HepG2 (cell line): Measurements from ENCODE around the gene NADK2. TPM values are rescaled to one million over a fixed set of nuclear protein-coding genes. Genes with fewer than 3 reads are reported as not detected.
A peak's percentile ranks its signal among the peaks of the same experiment; 100 is the strongest.

Source experiments
- BCLAF1 ChIP-seq: fragments of 450-650 bp; IDR thresholded peaks from 2 replicates; pipeline ENCODE4 v1.6.1; 2017; ENCODE audit warnings: mild to moderate bottlenecking
- CEBPB ChIP-seq: IDR thresholded peaks from 2 replicates; pipeline ENCODE4 v1.6.1; 2011; ENCODE audit warnings: low read depth, low read length, improper control_type of control experiment, borderline replicate concordance
- FOXK2 ChIP-seq: fragments of 450-650 bp; IDR thresholded peaks from 2 replicates; pipeline ENCODE4 v1.6.1; 2016
- HMGA1 ChIP-seq: sonication (generic); formaldehyde crosslinking; conservative IDR thresholded peaks from 2 replicates; pipeline ENCODE4 v1.4.0; 2020; ENCODE audit warnings: missing genetic modification reagents
- KLF16 ChIP-seq, 2 experiments: sonication (generic) in 1 of 2; formaldehyde crosslinking in 1 of 2; IDR thresholded peaks; 2 replicates each; pipeline versions ENCODE4 v1.6.1 to v1.8.0; 2016 to 2023; ENCODE audit warnings: missing genetic modification reagents in 2 of 2, missing compliant biosample characterization in 1 of 2
- NAIF1 ChIP-seq: sonication (generic); formaldehyde crosslinking; IDR thresholded peaks from 2 replicates; pipeline ENCODE4 v1.5.0; 2020; ENCODE audit warnings: mild to moderate bottlenecking, missing genetic modification reagents, borderline replicate concordance
- PPARG ChIP-seq: conservative IDR thresholded peaks from 2 replicates; pipeline ENCODE4 v1.6.1; 2016; ENCODE audit warnings: missing biosample characterization, missing genetic modification reagents
- TFE3 ChIP-seq: IDR thresholded peaks from 2 replicates; pipeline ENCODE4 v1.6.1; 2016
- ZFP36L1 ChIP-seq: sonication (generic); formaldehyde crosslinking; IDR thresholded peaks from 2 replicates; pipeline ENCODE4 v1.8.0; 2022; ENCODE audit warnings: mild to moderate bottlenecking, missing genetic modification reagents, moderate library complexity
- ZKSCAN1 ChIP-seq: fragments of 150-350 bp; IDR thresholded peaks from 2 replicates; pipeline ENCODE4 v1.6.1; 2014; ENCODE audit warnings: low read length
- ZNF432 ChIP-seq: sonication (generic); formaldehyde crosslinking; IDR thresholded peaks from 2 replicates; pipeline ENCODE4 v1.5.0; 2020; ENCODE audit warnings: missing genetic modification reagents, mild to moderate bottlenecking, borderline replicate concordance
- ZNF572 ChIP-seq: sonication (generic); formaldehyde crosslinking; IDR thresholded peaks from 2 replicates; pipeline ENCODE4 v1.5.1; 2020; ENCODE audit warnings: mild to moderate bottlenecking, missing genetic modification reagents
- ZNF670 ChIP-seq: sonication (generic); formaldehyde crosslinking; IDR thresholded peaks from 2 replicates; pipeline ENCODE4 v1.8.0; 2022; ENCODE audit warnings: mild to moderate bottlenecking, missing genetic modification reagents, borderline replicate concordance
- ZSCAN29 ChIP-seq: sonication (generic); formaldehyde crosslinking; conservative IDR thresholded peaks from 2 replicates; pipeline ENCODE4 v1.4.0; 2020; ENCODE audit warnings: mild to moderate bottlenecking, missing genetic modification reagents
- polyA plus RNA-seq, 8 experiments: library from polyadenylated mRNA; depleted of rRNA in 3 of 8; stranded (reverse) in 7 of 8; unstranded in 1 of 8; fragments of >200 nt; fragmentation: Illumina TruSeq in 4 of 8; extraction: Trizol in 4 of 8; gene quantifications; 2 replicates each; pipeline versions ENCODE4 v1.2.1 to v1.2.3, GENCODE V29; 2011 to 2016; ENCODE audit warnings: low read depth in 4 of 8, missing spikeins in 1 of 8, mixed read lengths in 1 of 8; ENCODE audit not compliant: insufficient read depth in 1 of 8
- total RNA-seq, 5 experiments: library from RNA; depleted of rRNA; stranded (reverse); fragments of >200 nt; fragmentation: Illumina TruSeq; extraction: Trizol; gene quantifications; 2 replicates each; pipeline ENCODE4 v1.2.3, GENCODE V29; 2016; ENCODE audit warnings: low read depth in 1 of 5
- TF ChIP-seq, protein P1 (sequence below): sonication (generic); formaldehyde crosslinking; IDR thresholded peaks from 2 replicates; pipeline ENCODE4 v1.4.0; 2020; ENCODE audit warnings: mild to moderate bottlenecking, missing genetic modification reagents
- TF ChIP-seq, protein P2 (sequence below): sonication (generic); formaldehyde crosslinking; conservative IDR thresholded peaks from 2 replicates; pipeline ENCODE4 v1.8.0; 2022; ENCODE audit warnings: mild to moderate bottlenecking, moderate library complexity, missing genetic modification reagents
- TF ChIP-seq, protein P3 (sequence below): IDR thresholded peaks from 2 replicates; pipeline ENCODE4 v1.6.1; 2016

The NADK2 gene
- total and polyA plus RNA-seq, 2 of the 13 experiments (the other 11 are each of a cell fraction or from before 2014, with no cell fraction given) = 13.9 to 71.4 TPM

- TF ChIP-seq, protein P1, sequence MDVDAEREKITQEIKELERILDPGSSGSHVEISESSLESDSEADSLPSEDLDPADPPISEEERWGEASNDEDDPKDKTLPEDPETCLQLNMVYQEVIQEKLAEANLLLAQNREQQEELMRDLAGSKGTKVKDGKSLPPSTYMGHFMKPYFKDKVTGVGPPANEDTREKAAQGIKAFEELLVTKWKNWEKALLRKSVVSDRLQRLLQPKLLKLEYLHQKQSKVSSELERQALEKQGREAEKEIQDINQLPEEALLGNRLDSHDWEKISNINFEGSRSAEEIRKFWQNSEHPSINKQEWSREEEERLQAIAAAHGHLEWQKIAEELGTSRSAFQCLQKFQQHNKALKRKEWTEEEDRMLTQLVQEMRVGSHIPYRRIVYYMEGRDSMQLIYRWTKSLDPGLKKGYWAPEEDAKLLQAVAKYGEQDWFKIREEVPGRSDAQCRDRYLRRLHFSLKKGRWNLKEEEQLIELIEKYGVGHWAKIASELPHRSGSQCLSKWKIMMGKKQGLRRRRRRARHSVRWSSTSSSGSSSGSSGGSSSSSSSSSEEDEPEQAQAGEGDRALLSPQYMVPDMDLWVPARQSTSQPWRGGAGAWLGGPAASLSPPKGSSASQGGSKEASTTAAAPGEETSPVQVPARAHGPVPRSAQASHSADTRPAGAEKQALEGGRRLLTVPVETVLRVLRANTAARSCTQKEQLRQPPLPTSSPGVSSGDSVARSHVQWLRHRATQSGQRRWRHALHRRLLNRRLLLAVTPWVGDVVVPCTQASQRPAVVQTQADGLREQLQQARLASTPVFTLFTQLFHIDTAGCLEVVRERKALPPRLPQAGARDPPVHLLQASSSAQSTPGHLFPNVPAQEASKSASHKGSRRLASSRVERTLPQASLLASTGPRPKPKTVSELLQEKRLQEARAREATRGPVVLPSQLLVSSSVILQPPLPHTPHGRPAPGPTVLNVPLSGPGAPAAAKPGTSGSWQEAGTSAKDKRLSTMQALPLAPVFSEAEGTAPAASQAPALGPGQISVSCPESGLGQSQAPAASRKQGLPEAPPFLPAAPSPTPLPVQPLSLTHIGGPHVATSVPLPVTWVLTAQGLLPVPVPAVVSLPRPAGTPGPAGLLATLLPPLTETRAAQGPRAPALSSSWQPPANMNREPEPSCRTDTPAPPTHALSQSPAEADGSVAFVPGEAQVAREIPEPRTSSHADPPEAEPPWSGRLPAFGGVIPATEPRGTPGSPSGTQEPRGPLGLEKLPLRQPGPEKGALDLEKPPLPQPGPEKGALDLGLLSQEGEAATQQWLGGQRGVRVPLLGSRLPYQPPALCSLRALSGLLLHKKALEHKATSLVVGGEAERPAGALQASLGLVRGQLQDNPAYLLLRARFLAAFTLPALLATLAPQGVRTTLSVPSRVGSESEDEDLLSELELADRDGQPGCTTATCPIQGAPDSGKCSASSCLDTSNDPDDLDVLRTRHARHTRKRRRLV (CRISPR knock-in tag) = no peak
- TF ChIP-seq ZKSCAN1 (no peak), CEBPB (no peak), NAIF1 (no peak), KLF16 (CRISPR knock-in tag; IDR thresholded peaks at IDR 0.05) (peak in 1 of 2 experiments; percentile 84; a peak in 2 of 4 replicates), PPARG (no peak), ZSCAN29 (CRISPR knock-in tag) (no peak), ZNF432 (no peak), BCLAF1 (no peak), ZNF670 (no peak), HMGA1 (CRISPR knock-in tag) (no peak), FOXK2 (no peak), TFE3 (no peak; the same call in 1 of the 2 replicates), ZNF572 (CRISPR knock-in tag) (no peak), ZFP36L1 (CRISPR knock-in tag) (no peak)
- TF ChIP-seq, protein P2, sequence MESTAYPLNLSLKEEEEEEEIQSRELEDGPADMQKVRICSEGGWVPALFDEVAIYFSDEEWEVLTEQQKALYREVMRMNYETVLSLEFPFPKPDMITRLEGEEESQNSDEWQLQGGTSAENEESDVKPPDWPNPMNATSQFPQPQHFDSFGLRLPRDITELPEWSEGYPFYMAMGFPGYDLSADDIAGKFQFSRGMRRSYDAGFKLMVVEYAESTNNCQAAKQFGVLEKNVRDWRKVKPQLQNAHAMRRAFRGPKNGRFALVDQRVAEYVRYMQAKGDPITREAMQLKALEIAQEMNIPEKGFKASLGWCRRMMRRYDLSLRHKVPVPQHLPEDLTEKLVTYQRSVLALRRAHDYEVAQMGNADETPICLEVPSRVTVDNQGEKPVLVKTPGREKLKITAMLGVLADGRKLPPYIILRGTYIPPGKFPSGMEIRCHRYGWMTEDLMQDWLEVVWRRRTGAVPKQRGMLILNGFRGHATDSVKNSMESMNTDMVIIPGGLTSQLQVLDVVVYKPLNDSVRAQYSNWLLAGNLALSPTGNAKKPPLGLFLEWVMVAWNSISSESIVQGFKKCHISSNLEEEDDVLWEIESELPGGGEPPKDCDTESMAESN (CRISPR knock-in tag) = no peak; the same call in 1 of the 2 replicates
- TF ChIP-seq, protein P3, sequence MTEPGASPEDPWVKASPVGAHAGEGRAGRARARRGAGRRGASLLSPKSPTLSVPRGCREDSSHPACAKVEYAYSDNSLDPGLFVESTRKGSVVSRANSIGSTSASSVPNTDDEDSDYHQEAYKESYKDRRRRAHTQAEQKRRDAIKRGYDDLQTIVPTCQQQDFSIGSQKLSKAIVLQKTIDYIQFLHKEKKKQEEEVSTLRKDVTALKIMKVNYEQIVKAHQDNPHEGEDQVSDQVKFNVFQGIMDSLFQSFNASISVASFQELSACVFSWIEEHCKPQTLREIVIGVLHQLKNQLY (CRISPR knock-in tag) = no peak
Measured at GRCh38 chr5:36240779-36241630, 720 bp downstream of the NADK2 start (continued).
